Lower leg skin (tissue), 3 donors: ENCODE data around the gene SPECC1L.

Source experiments
- CTCF ChIP-seq, 3 donors: fragments of 450-650 bp; IDR thresholded peaks; one replicate each; pipeline ENCODE4 v1.5.1; 2016; ENCODE audit warnings: antibody characterized with exemption in 3 of 3, mild to moderate bottlenecking in 3 of 3, moderate library complexity in 2 of 3
- POLR2A ChIP-seq, 2 donors: fragments of 450-650 bp; IDR thresholded peaks; one replicate each; pipeline ENCODE4 v1.6.1; 2016 to 2017; ENCODE audit warnings: antibody characterized with exemption in 2 of 2, mild to moderate bottlenecking in 1 of 2, moderate library complexity in 1 of 2

- TF ChIP-seq CTCF (IDR thresholded peaks at IDR 0.05) (no peak), POLR2A (IDR thresholded peaks at IDR 0.05) (no peak)
Measured at GRCh38 chr22:24289741-24290163, 19.1 kb downstream of the SPECC1L start.
